Peyer's patch (tissue), 4 donors: ENCODE results near the gene SETD2. TPM values are rescaled to one million over a fixed set of nuclear protein-coding genes. Genes with fewer than 3 reads are reported as not detected.
"Not testable (repeated sequence)": the region's sequence is repeated elsewhere in the genome, so short reads cannot be mapped to it uniquely, and the experiment has no call there.

Experiments used
- DNase-seq, 3 donors: peaks; one replicate each; pipeline ENCODE4 v3.0.0-alpha.2; 2017 to 2019
- H3K27ac ChIP-seq, 4 donors: fragments of 200-600 bp; sonication (generic); one replicate each; pipeline ENCODE4 v1.5.1; 2016 to 2019
- H3K27me3 ChIP-seq, 2 donors: fragments of 200-600 bp; sonication (generic); one replicate each; pipeline ENCODE4 v1.5.1; 2019
- H3K36me3 ChIP-seq, 3 donors: fragments of 200-600 bp; sonication (generic); one replicate each; pipeline ENCODE4 v1.5.1; 2016 to 2019
- H3K4me1 ChIP-seq, 4 donors: fragments of 200-600 bp; sonication (generic); one replicate each; pipeline ENCODE4 v1.5.1; 2016 to 2019
- H3K4me3 ChIP-seq, 4 donors: fragments of 200-600 bp; sonication (generic); 1 replicate in 3 of 4; 2 replicates in 1 of 4; pipeline ENCODE4 v1.5.1; 2016 to 2019; ENCODE audit warnings: mild to moderate bottlenecking in 1 of 4
- H3K9me3 ChIP-seq, 4 donors: fragments of 200-600 bp; sonication (generic); one replicate each; pipeline ENCODE4 v1.5.1; 2016 to 2019; ENCODE audit warnings: mild to moderate bottlenecking in 1 of 4
- POLR2A ChIP-seq, 2 donors: fragments of 450-650 bp; IDR thresholded peaks; one replicate each; pipeline ENCODE4 v1.5.1; 2017; ENCODE audit warnings: antibody characterized with exemption in 2 of 2, mild to moderate bottlenecking in 2 of 2, moderate library complexity in 2 of 2
- total RNA-seq, 4 donors: library from RNA; depleted of rRNA; stranded (reverse); fragments of >200 nt; gene quantifications; one replicate each; pipeline ENCODE4 v1.1.0, GENCODE V29; 2016
- TF ChIP-seq, protein P1 (sequence below), 6 experiments: fragments of 450-650 bp in 4 of 6; fragments of 200-600 bp in 2 of 6; sonication (generic) in 1 of 6; IDR thresholded peaks; one replicate each; pipeline ENCODE4 v1.5.1; 2017 to 2019; ENCODE audit warnings: antibody characterized with exemption in 6 of 6, mild to moderate bottlenecking in 3 of 6, moderate library complexity in 1 of 6

Gene SETD2
- total RNA-seq, 4 donors from 2014 or later: 75.8 to 173 (median 82.2) TPM

DNA sequence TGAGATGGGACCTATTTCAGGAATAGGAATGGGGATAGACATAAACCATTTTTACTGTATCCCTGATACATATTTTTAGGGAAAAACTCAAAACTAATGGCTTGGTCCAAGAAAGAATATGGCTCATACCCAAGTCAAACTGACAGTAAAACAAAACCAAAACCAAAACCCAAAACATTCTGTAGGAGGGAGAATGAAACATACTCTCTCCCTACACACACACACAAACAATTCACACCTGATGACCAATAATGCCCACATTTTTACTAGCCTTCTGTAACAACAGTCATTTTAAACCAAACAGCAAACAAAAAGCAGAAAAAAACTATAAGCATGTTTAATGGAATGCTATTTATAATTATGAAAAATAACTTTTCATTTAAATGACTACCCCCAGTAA, 109.5 kb downstream of the SETD2 start:
- no peaks in the 10 kb centered on the region for H3K4me1 ChIP-seq
- no peak overlapping the region for H3K4me3 ChIP-seq
- no peak for DNase-seq
- TF ChIP-seq, protein P1, sequence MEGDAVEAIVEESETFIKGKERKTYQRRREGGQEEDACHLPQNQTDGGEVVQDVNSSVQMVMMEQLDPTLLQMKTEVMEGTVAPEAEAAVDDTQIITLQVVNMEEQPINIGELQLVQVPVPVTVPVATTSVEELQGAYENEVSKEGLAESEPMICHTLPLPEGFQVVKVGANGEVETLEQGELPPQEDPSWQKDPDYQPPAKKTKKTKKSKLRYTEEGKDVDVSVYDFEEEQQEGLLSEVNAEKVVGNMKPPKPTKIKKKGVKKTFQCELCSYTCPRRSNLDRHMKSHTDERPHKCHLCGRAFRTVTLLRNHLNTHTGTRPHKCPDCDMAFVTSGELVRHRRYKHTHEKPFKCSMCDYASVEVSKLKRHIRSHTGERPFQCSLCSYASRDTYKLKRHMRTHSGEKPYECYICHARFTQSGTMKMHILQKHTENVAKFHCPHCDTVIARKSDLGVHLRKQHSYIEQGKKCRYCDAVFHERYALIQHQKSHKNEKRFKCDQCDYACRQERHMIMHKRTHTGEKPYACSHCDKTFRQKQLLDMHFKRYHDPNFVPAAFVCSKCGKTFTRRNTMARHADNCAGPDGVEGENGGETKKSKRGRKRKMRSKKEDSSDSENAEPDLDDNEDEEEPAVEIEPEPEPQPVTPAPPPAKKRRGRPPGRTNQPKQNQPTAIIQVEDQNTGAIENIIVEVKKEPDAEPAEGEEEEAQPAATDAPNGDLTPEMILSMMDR (IDR thresholded peaks at IDR 0.05): no peak
- no peak for TF ChIP-seq POLR2A (IDR thresholded peaks at IDR 0.05)
- no peaks in the 10 kb centered on the region for H3K9me3 ChIP-seq
- peaks cover 0 to 29% (median 0%) of the 10 kb centered on the region in 3 donors for H3K36me3 ChIP-seq
- H3K27ac ChIP-seq: no peak overlapping the region
- no peaks in the 10 kb centered on the region for H3K27me3 ChIP-seq

DNA sequence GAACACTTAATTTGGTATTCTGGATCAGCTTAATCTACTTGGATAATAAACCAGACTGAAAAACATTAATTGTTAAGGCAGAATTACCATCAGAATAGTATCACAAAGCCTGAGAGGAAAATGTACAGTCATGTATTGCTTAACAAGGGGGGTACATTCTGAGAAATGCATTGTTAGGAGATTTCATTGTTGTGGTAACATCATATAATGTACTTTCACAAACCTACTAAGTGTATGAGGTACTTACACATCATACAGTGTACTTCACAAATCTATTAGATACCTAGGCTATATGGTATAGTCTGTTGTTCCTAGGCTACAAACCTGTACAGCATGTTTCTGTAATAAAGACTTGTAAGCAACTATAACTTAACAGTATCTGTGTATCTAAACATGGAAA, 116.2 kb downstream of the SETD2 start:
- no peak overlapping the region for H3K4me3 ChIP-seq
- no peaks in the 10 kb centered on the region for H3K4me1 ChIP-seq
- no peaks in the 10 kb centered on the region for H3K9me3 ChIP-seq
- H3K36me3 ChIP-seq: peaks cover 0 to 30% (median 0%) of the 10 kb centered on the region in 3 donors
- TF ChIP-seq POLR2A (IDR thresholded peaks at IDR 0.05): no peak
- no peak overlapping the region for H3K27ac ChIP-seq
- DNase-seq: no peak
- H3K27me3 ChIP-seq: no peaks in the 10 kb centered on the region

DNA sequence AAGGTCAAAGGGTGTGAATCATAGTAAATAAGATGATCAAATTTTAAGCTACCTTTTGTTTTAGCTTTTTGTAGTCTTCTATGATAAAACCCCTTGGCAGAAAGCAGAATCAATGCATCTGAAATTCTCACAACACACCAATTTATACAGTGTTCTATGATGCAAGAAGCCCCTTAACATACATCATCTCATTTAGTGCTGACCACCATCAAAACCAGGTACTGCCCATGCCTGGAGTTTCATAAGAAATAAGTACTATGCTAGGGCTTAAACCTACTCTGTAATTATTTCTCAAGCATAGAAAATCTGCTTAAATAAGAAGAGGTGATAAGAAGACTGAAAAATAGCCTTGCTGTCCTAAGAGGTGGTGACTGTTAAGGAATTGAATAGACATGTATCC, 116.8 kb downstream of the SETD2 start:
- no peak for DNase-seq
- Histone ChIP-seq H3K4me1 (no peaks in the 10 kb centered on the region), H3K36me3 (peaks cover 0 to 33% (median 0%) of the 10 kb centered on the region in 3 donors), H3K27ac (no peak overlapping the region), H3K9me3 (no peaks in the 10 kb centered on the region), H3K27me3 (no peaks in the 10 kb centered on the region), H3K4me3 (no peak overlapping the region)
- no peak for TF ChIP-seq POLR2A (IDR thresholded peaks at IDR 0.05)
- TF ChIP-seq, protein P1 (IDR thresholded peaks at IDR 0.05): no peak

DNA sequence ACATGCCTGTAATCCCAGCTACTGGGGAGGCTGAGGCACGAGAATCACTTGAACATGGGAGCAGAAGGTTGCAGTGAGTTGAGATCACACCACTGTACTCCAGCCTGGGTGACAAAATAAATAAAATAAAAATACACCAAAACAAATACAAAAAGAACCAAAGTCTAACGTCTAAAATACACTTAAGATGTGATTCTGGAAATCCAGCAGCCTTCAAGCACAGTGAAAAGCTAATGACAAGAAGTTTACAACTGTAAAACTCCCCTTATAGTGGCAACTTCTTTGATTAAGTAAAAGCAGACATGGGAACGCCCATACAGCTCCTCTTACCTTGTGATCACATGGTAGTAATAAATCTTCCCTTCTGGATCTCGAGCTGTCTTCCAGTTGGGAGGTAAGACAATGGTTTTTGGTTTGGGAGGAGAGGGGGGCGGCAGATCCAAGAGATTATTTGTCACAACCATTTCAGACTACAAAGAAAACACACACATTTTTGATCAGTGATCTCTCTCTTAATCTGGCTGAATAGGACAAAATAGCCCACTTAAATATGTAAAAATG, 121.6 kb downstream of the SETD2 start:
- H3K9me3 ChIP-seq: no peaks in the 10 kb centered on the region
- TF ChIP-seq, protein P1 (IDR thresholded peaks at IDR 0.05): no peak
- TF ChIP-seq POLR2A (IDR thresholded peaks at IDR 0.05): no peak
- no peaks in the 10 kb centered on the region for H3K27me3 ChIP-seq
- H3K4me3 ChIP-seq: no peak overlapping the region
- no peak for DNase-seq
- H3K4me1 ChIP-seq: no peaks in the 10 kb centered on the region
- no peak overlapping the region for H3K27ac ChIP-seq
- H3K36me3 ChIP-seq: peaks cover 0 to 67% (median 3%) of the 10 kb centered on the region in 3 donors

DNA sequence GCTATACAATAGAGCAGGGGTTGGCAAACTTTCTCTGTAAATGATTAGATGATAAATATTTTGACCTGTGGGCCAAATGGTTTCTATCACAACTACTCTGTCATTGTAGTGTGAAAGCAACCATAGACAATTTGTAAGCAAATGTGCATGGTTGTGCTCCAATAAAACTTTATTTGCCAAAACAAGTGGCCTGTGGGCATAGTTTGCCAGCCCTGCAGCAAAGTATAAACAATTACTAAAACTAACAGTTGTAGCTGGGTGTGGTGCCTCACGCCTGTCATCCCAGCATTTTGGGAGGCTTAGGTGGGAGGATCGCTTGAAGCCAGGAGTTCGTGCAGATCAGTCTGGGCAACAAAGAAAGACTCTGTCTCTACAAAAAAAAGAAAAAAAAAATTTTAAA, 122.8 kb downstream of the SETD2 start:
- no peak overlapping the region for H3K27ac ChIP-seq
- no peaks in the 10 kb centered on the region for H3K27me3 ChIP-seq
- TF ChIP-seq, protein P1 (IDR thresholded peaks at IDR 0.05): no peak
- TF ChIP-seq POLR2A (IDR thresholded peaks at IDR 0.05): no peak
- no peak overlapping the region for H3K4me3 ChIP-seq
- peaks cover 0 to 74% (median 3%) of the 10 kb centered on the region in 3 donors for H3K36me3 ChIP-seq
- no peaks in the 10 kb centered on the region for H3K9me3 ChIP-seq
- no peak for DNase-seq
- peaks cover 0 to 4% (median 0%) of the 10 kb centered on the region in 4 donors for H3K4me1 ChIP-seq

DNA sequence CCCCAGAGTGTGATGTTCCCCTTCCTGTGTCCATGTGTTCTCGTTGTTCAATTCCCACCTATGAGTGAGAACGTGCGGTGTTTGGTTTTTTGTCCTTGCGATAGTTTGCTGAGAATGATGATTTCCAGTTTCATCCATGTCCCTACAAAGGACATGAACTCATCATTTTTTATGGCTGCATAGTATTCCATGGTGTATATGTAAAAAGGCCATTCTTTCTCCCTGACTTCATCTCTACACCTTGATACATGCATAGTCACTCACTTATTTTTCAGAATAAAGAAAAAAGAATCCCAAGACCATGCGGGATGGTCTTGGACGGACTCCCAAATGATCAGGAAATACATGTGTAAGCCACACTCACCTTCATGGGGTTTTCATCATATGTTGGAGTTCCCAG, 126.6 kb downstream of the SETD2 start:
- peaks cover 0 to 67% (median 3%) of the 10 kb centered on the region in 3 donors for H3K36me3 ChIP-seq
- not testable (repeated sequence) for H3K4me1 ChIP-seq, H3K27me3 ChIP-seq

DNA sequence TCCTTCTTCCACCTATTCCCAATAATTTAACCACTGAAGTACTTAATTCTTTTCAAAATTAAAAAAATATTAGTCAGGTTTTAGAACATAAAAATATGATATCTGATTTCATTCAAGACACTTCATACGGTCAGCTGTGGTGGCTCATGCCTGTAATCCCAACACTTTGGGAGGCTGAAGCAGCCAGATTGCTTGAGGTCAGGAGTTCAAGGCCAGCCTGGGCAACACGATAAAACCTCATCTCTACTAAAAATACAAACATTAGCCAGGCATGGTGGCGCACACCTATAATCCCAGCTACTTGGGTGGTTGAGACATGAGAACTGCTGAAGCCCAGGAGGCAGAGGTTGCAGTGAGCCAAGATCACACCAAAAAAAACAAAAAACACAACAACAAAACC, 127.8 kb downstream of the SETD2 start:
- H3K27ac ChIP-seq: no peak overlapping the region
- TF ChIP-seq POLR2A (IDR thresholded peaks at IDR 0.05): no peak
- TF ChIP-seq, protein P1 (IDR thresholded peaks at IDR 0.05): no peak

More for the DNA sequence above, 126.6 kb downstream of the SETD2 start:
- DNase-seq, H3K9me3 ChIP-seq, H3K4me3 ChIP-seq: not testable (repeated sequence)
- H3K27ac ChIP-seq: peak overlapping the region in 2 of 4 donors; percentile 26 to 33

More for the DNA sequence above, 127.8 kb downstream of the SETD2 start:
- Histone ChIP-seq H3K4me1 (peaks cover 0 to 6% (median 0%) of the 10 kb centered on the region in 4 donors), H3K36me3 (peaks cover 0 to 57% (median 1%) of the 10 kb centered on the region in 3 donors), H3K4me3 (no peak overlapping the region), H3K9me3 (no peaks in the 10 kb centered on the region), H3K27me3 (no peaks in the 10 kb centered on the region)
- no peak for DNase-seq
